C4-2B (cell line): ENCODE measurements around the gene SNTG2.

Source experiments
- H3K27ac ChIP-seq: fragments of 450-650 bp; 2 replicates; pipeline ENCODE4 v1.5.1; 2017
- ZFX ChIP-seq: fragments of 450-650 bp; IDR thresholded peaks from 2 replicates; pipeline ENCODE4 v1.6.1; 2017
- TF ChIP-seq, protein P1 (sequence below): fragments of 450-650 bp; conservative IDR thresholded peaks from 2 replicates; pipeline ENCODE4 v1.5.1; 2017; ENCODE audit warnings: mild to moderate bottlenecking

SNTG2 gene

GRCh38 chr2:1004398-1004797 lies 53.7 kb downstream of the SNTG2 start:
- TF ChIP-seq, protein P1, sequence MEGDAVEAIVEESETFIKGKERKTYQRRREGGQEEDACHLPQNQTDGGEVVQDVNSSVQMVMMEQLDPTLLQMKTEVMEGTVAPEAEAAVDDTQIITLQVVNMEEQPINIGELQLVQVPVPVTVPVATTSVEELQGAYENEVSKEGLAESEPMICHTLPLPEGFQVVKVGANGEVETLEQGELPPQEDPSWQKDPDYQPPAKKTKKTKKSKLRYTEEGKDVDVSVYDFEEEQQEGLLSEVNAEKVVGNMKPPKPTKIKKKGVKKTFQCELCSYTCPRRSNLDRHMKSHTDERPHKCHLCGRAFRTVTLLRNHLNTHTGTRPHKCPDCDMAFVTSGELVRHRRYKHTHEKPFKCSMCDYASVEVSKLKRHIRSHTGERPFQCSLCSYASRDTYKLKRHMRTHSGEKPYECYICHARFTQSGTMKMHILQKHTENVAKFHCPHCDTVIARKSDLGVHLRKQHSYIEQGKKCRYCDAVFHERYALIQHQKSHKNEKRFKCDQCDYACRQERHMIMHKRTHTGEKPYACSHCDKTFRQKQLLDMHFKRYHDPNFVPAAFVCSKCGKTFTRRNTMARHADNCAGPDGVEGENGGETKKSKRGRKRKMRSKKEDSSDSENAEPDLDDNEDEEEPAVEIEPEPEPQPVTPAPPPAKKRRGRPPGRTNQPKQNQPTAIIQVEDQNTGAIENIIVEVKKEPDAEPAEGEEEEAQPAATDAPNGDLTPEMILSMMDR = no peak
- TF ChIP-seq ZFX = no peak
- no peak overlapping the region for H3K27ac ChIP-seq

DNA sequence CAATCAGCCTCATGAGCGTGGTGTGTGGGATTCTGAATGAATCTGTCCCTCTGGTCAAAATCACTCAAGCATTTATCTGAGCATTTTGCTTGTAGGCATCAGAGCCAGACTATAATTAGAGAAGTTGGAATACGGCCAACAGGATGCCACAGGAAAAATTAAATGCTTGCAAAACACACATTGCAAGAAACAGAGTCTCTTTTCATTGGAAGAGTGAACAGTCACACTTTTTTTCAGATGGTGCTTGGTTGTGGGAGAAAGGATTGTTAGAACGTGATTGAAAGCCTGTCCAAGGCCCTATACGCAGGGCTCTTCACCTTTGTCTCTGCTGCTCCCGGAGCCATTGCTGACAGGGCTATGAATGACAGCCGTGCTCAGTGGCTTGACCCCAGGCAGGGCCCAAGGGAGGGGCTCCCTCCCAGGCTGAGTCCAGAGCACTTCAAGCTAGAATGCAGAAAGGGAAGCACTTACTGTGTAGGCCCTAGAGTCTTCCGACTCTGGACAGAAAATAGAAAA lies 59.8 kb downstream of the SNTG2 start:
- TF ChIP-seq ZFX = no peak
- TF ChIP-seq, protein P1 = no peak
- no peak overlapping the region for H3K27ac ChIP-seq

DNA sequence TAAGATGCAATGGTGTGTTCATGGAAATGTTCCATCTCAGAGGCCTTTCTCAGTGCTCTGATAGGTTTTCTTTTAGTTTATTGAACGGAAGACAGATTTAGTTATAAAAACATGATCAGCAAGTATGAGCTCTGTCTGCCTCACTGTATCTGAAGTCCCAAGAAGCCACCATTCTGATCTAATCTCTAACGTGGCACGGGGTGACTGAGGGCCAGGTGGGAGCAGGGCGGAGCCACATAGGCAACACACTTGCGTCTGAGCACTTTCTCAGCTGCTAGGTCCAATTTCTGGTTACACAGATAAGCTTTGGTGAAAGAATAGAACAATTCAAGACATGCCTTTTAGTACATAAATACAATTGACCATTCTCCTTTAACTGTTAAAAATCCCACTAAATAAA lies 60.4 kb downstream of the SNTG2 start:
- TF ChIP-seq, protein P1 = no peak
- no peak for TF ChIP-seq ZFX
- H3K27ac ChIP-seq = no peak overlapping the region

DNA sequence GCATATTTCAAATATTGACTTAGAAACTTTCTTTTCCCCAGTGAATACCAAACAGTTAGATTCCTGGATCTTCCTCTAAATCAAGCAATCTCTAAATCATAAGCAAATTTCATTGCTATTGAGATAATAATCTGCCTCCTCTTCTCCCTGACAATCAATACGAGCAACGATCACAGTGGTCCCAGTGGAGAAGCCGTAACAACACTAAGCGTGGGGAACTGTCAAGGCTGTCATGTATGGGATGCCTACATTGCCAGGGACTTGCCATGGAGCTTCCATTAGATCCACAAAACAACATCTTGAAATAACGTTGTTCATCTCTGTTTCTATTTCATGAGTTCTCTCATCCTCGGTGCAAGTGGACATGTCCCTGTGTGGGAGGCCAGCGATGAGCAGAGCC lies 61.3 kb downstream of the SNTG2 start:
- H3K27ac ChIP-seq = no peak overlapping the region
- TF ChIP-seq, protein P1 = no peak
- no peak for TF ChIP-seq ZFX

GRCh38 chr2:1014802-1015201 lies 64.2 kb downstream of the SNTG2 start:
- TF ChIP-seq, protein P1 = no peak
- no peak for TF ChIP-seq ZFX

GRCh38 chr2:1016500-1016899 lies 65.9 kb downstream of the SNTG2 start:
- no peak overlapping the region for H3K27ac ChIP-seq
- TF ChIP-seq, protein P1 = no peak
- no peak for TF ChIP-seq ZFX

More at GRCh38 chr2:1014802-1015201, 64.2 kb downstream of the SNTG2 start:
- H3K27ac ChIP-seq = no peak overlapping the region

DNA sequence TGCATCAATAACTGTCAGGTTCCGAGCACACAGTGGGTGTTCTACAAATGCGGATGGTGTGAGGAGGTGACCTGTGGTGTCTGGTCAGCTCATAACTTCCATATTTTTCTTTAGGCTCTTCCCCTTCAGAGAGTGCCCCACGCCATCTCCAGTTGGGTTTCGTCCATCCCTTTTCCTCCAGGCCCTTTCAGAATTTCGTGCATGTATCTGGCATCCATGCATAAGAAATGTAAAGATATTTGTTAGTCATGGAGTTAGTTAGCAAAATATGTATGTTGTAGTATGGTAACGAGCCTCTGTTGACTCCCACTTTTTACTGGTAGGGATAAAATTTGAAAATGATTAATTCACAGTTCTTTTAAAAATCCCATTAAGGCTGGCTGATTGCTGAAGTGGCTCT lies 67.2 kb downstream of the SNTG2 start:
- TF ChIP-seq ZFX = no peak
- TF ChIP-seq, protein P1 = no peak
- no peak overlapping the region for H3K27ac ChIP-seq
